CD4-positive, CD25-positive, alpha-beta regulatory T cell (primary cell): ENCODE data around the gene USP26. TPM values are rescaled to one million over a fixed set of nuclear protein-coding genes. Genes with fewer than 3 reads are reported as not detected.
A peak's percentile ranks its signal among the peaks of the same experiment; 100 is the strongest.
"Not testable (repeated sequence)": the region's sequence is repeated elsewhere in the genome, so short reads cannot be mapped to it uniquely, and the experiment has no call there.

Experiments used
- ATAC-seq, 2 donors: fragments of 150-1000 bp; cut with Tn5 transposase; one replicate each; pipeline ENCODE4 v1.10.0; 2021; ENCODE audit warnings: low read depth in 2 of 2, moderate number of reproducible peaks in 2 of 2, moderate library complexity in 1 of 2
- DNase-seq, 3 donors: peaks; one replicate each; pipeline versions ENCODE4 v3.0.0 to v3.0.0-alpha.2; 2012 to 2022; ENCODE audit warnings: mixed read lengths in 1 of 3
- H3K27ac ChIP-seq: one replicate; pipeline ENCODE4 v1.7.0; 2013; ENCODE audit warnings: mild to moderate bottlenecking, low read length; ENCODE audit not compliant: insufficient read depth, poor library complexity, severe bottlenecking
- H3K27me3 ChIP-seq: one replicate; pipeline ENCODE4 v1.7.0; 2013; ENCODE audit warnings: low read length; ENCODE audit not compliant: control insufficient read depth, insufficient read depth
- H3K36me3 ChIP-seq: one replicate; pipeline ENCODE4 v1.7.0; 2013; ENCODE audit warnings: mild to moderate bottlenecking, low read length, moderate library complexity; ENCODE audit not compliant: control insufficient read depth, insufficient read depth
- H3K4me1 ChIP-seq: 2 replicates; pipeline ENCODE4 v1.7.0; 2013; ENCODE audit warnings: mild to moderate bottlenecking, low read length; ENCODE audit not compliant: insufficient read depth, control insufficient read depth, poor library complexity, severe bottlenecking
- H3K4me3 ChIP-seq: one replicate; pipeline ENCODE4 v1.7.0; 2013; ENCODE audit warnings: low read depth, mild to moderate bottlenecking, low read length, moderate library complexity
- H3K9me3 ChIP-seq, 2 experiments: 1 replicate in 1 of 2; 2 replicates in 1 of 2; pipeline ENCODE4 v1.7.0; 2013; ENCODE audit warnings: low read length in 2 of 2, mild to moderate bottlenecking in 1 of 2, moderate library complexity in 1 of 2; ENCODE audit not compliant: control insufficient read depth in 2 of 2
- H3K27ac Mint-ChIP-seq, 3 donors: one replicate each; pipeline ENCODE4 v1.8.0; 2020 to 2022; ENCODE audit warnings: mild to moderate bottlenecking in 3 of 3, mixed read lengths in 3 of 3, moderate library complexity in 2 of 3
- H3K27me3 Mint-ChIP-seq: one replicate; pipeline ENCODE4 v1.8.0; 2022; ENCODE audit warnings: mild to moderate bottlenecking, mixed read lengths
- H3K36me3 Mint-ChIP-seq: one replicate; pipeline ENCODE4 v1.8.0; 2020; ENCODE audit warnings: mixed read lengths
- H3K4me1 Mint-ChIP-seq, 4 donors: one replicate each; pipeline ENCODE4 v1.8.0; 2020 to 2022; ENCODE audit warnings: mixed read lengths in 4 of 4, mild to moderate bottlenecking in 1 of 4
- H3K4me3 Mint-ChIP-seq, 4 donors: one replicate each; pipeline ENCODE4 v1.8.0; 2020 to 2022; ENCODE audit warnings: mild to moderate bottlenecking in 4 of 4, mixed read lengths in 4 of 4, moderate library complexity in 3 of 4
- H3K9me3 Mint-ChIP-seq, 7 donors: one replicate each; pipeline ENCODE4 v1.8.0; 2020 to 2022; ENCODE audit warnings: mixed read lengths in 7 of 7, mild to moderate bottlenecking in 3 of 7, moderate library complexity in 2 of 7
- polyA plus RNA-seq, 4 donors: library from polyadenylated mRNA; unstranded; fragments of 300-500 nt; fragmentation: Illumina TruSeq; gene quantifications; one replicate each; pipeline ENCODE4 v1.2.3, GENCODE V29; 2021
- total RNA-seq: library from RNA; stranded (reverse); gene quantifications from one replicate; pipeline ENCODE4 v1.2.3, GENCODE V29; 2022

Gene USP26
- total and polyA plus RNA-seq, 5 donors from 2014 or later = not detected

GRCh38 chrX:133083899-133084298 lies 13.0 kb downstream of the USP26 start:
- Mint-ChIP-seq H3K9me3 (peaks cover 0 to 2% (median 0%) of the 10 kb centered on the region in 7 donors), H3K4me3 (no peak overlapping the region), H3K27me3 (peaks cover 4% of the 10 kb centered on the region), H3K4me1 (peaks cover 0 to 6% (median 0%) of the 10 kb centered on the region in 4 donors), H3K36me3 (no peaks in the 10 kb centered on the region), H3K27ac (no peak overlapping the region)
- Histone ChIP-seq H3K27ac (no peak overlapping the region), H3K4me3 (no peak overlapping the region), H3K27me3 (no peaks in the 10 kb centered on the region), H3K36me3 (no peaks in the 10 kb centered on the region), H3K4me1 (no peaks in the 10 kb centered on the region), H3K9me3 (no peaks in the 10 kb centered on the region)
- DNase-seq (no peak), ATAC-seq (no peak)

GRCh38 chrX:133081990-133082389 lies 14.9 kb downstream of the USP26 start:
- ATAC-seq (no peak), DNase-seq (peak in 1 of 3 donors; percentile 9)
- peaks cover 3% of the 10 kb centered on the region for H3K27me3 Mint-ChIP-seq
- H3K36me3 Mint-ChIP-seq = no peaks in the 10 kb centered on the region
- H3K4me1 Mint-ChIP-seq = peaks cover 0 to 6% (median 0%) of the 10 kb centered on the region in 4 donors
- Histone ChIP-seq H3K4me1 (no peaks in the 10 kb centered on the region), H3K36me3 (no peaks in the 10 kb centered on the region), H3K27me3 (no peaks in the 10 kb centered on the region), H3K4me3 (no peak overlapping the region), H3K9me3 (no peaks in the 10 kb centered on the region), H3K27ac (no peak overlapping the region)
- no peak overlapping the region for H3K27ac Mint-ChIP-seq
- no peak overlapping the region for H3K4me3 Mint-ChIP-seq
- H3K9me3 Mint-ChIP-seq = peaks cover 0 to 4% (median 0%) of the 10 kb centered on the region in 7 donors

- H3K4me3 Mint-ChIP-seq, H3K36me3 ChIP-seq, H3K36me3 Mint-ChIP-seq, H3K27me3 ChIP-seq, H3K4me1 Mint-ChIP-seq, H3K9me3 ChIP-seq, H3K27me3 Mint-ChIP-seq, H3K4me1 ChIP-seq, H3K27ac Mint-ChIP-seq, H3K9me3 Mint-ChIP-seq, ATAC-seq, H3K4me3 ChIP-seq, DNase-seq, H3K27ac ChIP-seq: not testable (repeated sequence)
These were observed 19.1 kb downstream of the USP26 start for GRCh38 chrX:133077856-133078255.

- Mint-ChIP-seq H3K36me3 (no peaks in the 10 kb centered on the region), H3K4me1 (no peaks in the 10 kb centered on the region), H3K27me3 (no peaks in the 10 kb centered on the region), H3K4me3 (no peak overlapping the region), H3K27ac (no peak overlapping the region), H3K9me3 (no peaks in the 10 kb centered on the region)
- ATAC-seq = no peak
- no peaks in the 10 kb centered on the region for H3K9me3 ChIP-seq
- H3K4me3 ChIP-seq = no peak overlapping the region
- H3K27ac ChIP-seq = no peak overlapping the region
- H3K27me3 ChIP-seq = no peaks in the 10 kb centered on the region
- no peaks in the 10 kb centered on the region for H3K4me1 ChIP-seq
- H3K36me3 ChIP-seq = no peaks in the 10 kb centered on the region
- no peak for DNase-seq
These were observed 24.3 kb downstream of the USP26 start for GRCh38 chrX:133072566-133072965.

GRCh38 chrX:133068461-133068860 lies 28.4 kb downstream of the USP26 start:
- no peaks in the 10 kb centered on the region for H3K4me1 ChIP-seq
- ATAC-seq (no peak), DNase-seq (no peak)
- no peak overlapping the region for H3K27ac Mint-ChIP-seq
- H3K9me3 Mint-ChIP-seq = peaks cover 0 to 3% (median 0%) of the 10 kb centered on the region in 7 donors
- no peaks in the 10 kb centered on the region for H3K9me3 ChIP-seq
- no peak overlapping the region for H3K4me3 ChIP-seq
- no peaks in the 10 kb centered on the region for H3K36me3 ChIP-seq
- no peaks in the 10 kb centered on the region for H3K4me1 Mint-ChIP-seq
- H3K27me3 ChIP-seq = no peaks in the 10 kb centered on the region
- peaks cover 4% of the 10 kb centered on the region for H3K27me3 Mint-ChIP-seq
- no peak overlapping the region for H3K4me3 Mint-ChIP-seq
- no peaks in the 10 kb centered on the region for H3K36me3 Mint-ChIP-seq
- no peak overlapping the region for H3K27ac ChIP-seq

- H3K4me3 ChIP-seq = no peak overlapping the region
- no peak overlapping the region for H3K4me3 Mint-ChIP-seq
- H3K27ac ChIP-seq = no peak overlapping the region
- no peaks in the 10 kb centered on the region for H3K27me3 Mint-ChIP-seq
- H3K4me1 Mint-ChIP-seq = no peaks in the 10 kb centered on the region
- H3K27ac Mint-ChIP-seq = no peak overlapping the region
- DNase-seq (no peak), ATAC-seq (no peak)
- H3K36me3 Mint-ChIP-seq = no peaks in the 10 kb centered on the region
- no peaks in the 10 kb centered on the region for H3K9me3 Mint-ChIP-seq
- no peaks in the 10 kb centered on the region for H3K9me3 ChIP-seq
- H3K27me3 ChIP-seq = no peaks in the 10 kb centered on the region
- H3K4me1 ChIP-seq = no peaks in the 10 kb centered on the region
- H3K36me3 ChIP-seq = no peaks in the 10 kb centered on the region
These were observed 40.6 kb downstream of the USP26 start for GRCh38 chrX:133056341-133056740.

- no peaks in the 10 kb centered on the region for H3K9me3 Mint-ChIP-seq
- Histone ChIP-seq H3K27ac (no peak overlapping the region), H3K9me3 (no peaks in the 10 kb centered on the region), H3K4me1 (no peaks in the 10 kb centered on the region), H3K36me3 (no peaks in the 10 kb centered on the region), H3K4me3 (no peak overlapping the region), H3K27me3 (no peaks in the 10 kb centered on the region)
- no peaks in the 10 kb centered on the region for H3K27me3 Mint-ChIP-seq
- H3K4me3 Mint-ChIP-seq = no peak overlapping the region
- H3K27ac Mint-ChIP-seq = no peak overlapping the region
- H3K36me3 Mint-ChIP-seq = no peaks in the 10 kb centered on the region
- no peak for DNase-seq
- ATAC-seq = no peak
- no peaks in the 10 kb centered on the region for H3K4me1 Mint-ChIP-seq
These were observed 42.0 kb downstream of the USP26 start for GRCh38 chrX:133054761-133055405.

GRCh38 chrX:133053861-133054598 lies 42.9 kb downstream of the USP26 start:
- no peaks in the 10 kb centered on the region for H3K36me3 ChIP-seq
- Mint-ChIP-seq H3K27me3 (no peaks in the 10 kb centered on the region), H3K9me3 (no peaks in the 10 kb centered on the region), H3K4me3 (peak overlapping the region in 1 of 4 donors; percentile 21), H3K4me1 (no peaks in the 10 kb centered on the region), H3K27ac (no peak overlapping the region), H3K36me3 (no peaks in the 10 kb centered on the region)
- ATAC-seq (no peak), DNase-seq (no peak)
- no peak overlapping the region for H3K4me3 ChIP-seq
- H3K27ac ChIP-seq = no peak overlapping the region
- no peaks in the 10 kb centered on the region for H3K4me1 ChIP-seq
- no peaks in the 10 kb centered on the region for H3K9me3 ChIP-seq
- no peaks in the 10 kb centered on the region for H3K27me3 ChIP-seq
